Measurements from ENCODE around the gene ZNF791. TPM values are rescaled to one million over a fixed set of nuclear protein-coding genes. Genes with fewer than 3 reads are reported as not detected.

ZNF791 gene
- polyA plus RNA-seq, 3 donors = 5.2 to 8.2 (median 5.9) TPM

DNA sequence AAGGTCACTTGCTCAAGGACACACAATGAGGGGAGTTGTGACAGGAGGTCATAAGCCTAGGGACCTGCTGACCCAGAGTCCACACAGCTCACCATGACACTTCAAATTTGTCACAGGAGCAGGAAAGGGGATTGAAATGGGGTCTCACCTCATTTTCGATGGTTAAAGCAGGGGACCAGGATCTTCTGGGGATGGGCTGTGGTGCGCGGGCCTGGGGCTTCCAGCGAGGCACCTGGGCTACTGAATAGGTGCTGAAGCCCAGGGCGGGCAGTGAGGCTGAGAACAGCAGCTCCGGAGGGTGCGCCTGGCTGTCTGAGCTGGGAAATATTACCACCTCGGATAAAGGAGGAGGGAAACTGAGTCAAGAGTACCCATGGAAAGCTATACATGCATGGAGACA lies 44.8 kb downstream of the ZNF791 start:
- DNase-seq = no peak
- Histone ChIP-seq H3K4me2 (replicated peaks; ENCODE audit: extremely low read depth, low read length, poor library complexity, severe bottlenecking) (no peak overlapping the region), H3K4me3 (replicated peaks in 1 of 3; ENCODE audit: low read depth in 2 of 3, low read length in 3 of 3) (no peak overlapping the region), H3K36me3 (replicated peaks in 1 of 2; ENCODE audit: control insufficient read depth in 1 of 2, insufficient read depth in 2 of 2, low read length in 2 of 2) (peaks cover 84 to 97% of the 10 kb centered on the region in 2 donors), H3K27me3 (ENCODE audit: control insufficient read depth in 2 of 2, insufficient read depth in 2 of 2, low read length in 2 of 2) (no peaks in the 10 kb centered on the region), H3K27ac (ENCODE audit: low read depth in 1 of 2, low read length in 2 of 2) (no peak overlapping the region), H4K20me1 (ENCODE audit: insufficient read depth, low read length) (peaks cover 89% of the 10 kb centered on the region), H3K9ac (ENCODE audit: insufficient read depth, low read length, poor library complexity, severe bottlenecking) (no peak overlapping the region), H2AFZ (ENCODE audit: insufficient read depth, low read depth, low read length, poor library complexity, severe bottlenecking) (no peak overlapping the region), H3K9me3 (replicated peaks in 1 of 2; ENCODE audit: control insufficient read depth in 1 of 2, insufficient read depth in 1 of 2, low read length in 2 of 2) (no peaks in the 10 kb centered on the region), H3K79me2 (ENCODE audit: insufficient read depth, low read length) (no peaks in the 10 kb centered on the region), H3K4me1 (ENCODE audit: control insufficient read depth in 1 of 2, insufficient read depth in 2 of 2, low read length in 2 of 2) (no peaks in the 10 kb centered on the region)
- no peaks in the 10 kb centered on the region for H3K4me1 Mint-ChIP-seq
- peak overlapping the region in 2 of 7 donors; percentile 5 to 55 for H3K27ac Mint-ChIP-seq
- TF ChIP-seq, protein P1, sequence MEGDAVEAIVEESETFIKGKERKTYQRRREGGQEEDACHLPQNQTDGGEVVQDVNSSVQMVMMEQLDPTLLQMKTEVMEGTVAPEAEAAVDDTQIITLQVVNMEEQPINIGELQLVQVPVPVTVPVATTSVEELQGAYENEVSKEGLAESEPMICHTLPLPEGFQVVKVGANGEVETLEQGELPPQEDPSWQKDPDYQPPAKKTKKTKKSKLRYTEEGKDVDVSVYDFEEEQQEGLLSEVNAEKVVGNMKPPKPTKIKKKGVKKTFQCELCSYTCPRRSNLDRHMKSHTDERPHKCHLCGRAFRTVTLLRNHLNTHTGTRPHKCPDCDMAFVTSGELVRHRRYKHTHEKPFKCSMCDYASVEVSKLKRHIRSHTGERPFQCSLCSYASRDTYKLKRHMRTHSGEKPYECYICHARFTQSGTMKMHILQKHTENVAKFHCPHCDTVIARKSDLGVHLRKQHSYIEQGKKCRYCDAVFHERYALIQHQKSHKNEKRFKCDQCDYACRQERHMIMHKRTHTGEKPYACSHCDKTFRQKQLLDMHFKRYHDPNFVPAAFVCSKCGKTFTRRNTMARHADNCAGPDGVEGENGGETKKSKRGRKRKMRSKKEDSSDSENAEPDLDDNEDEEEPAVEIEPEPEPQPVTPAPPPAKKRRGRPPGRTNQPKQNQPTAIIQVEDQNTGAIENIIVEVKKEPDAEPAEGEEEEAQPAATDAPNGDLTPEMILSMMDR (IDR thresholded peaks at IDR 0.05) = no peak
- peaks cover 78 to 97% of the 10 kb centered on the region in 2 donors for H3K36me3 Mint-ChIP-seq
- no peak overlapping the region for H3K4me3 Mint-ChIP-seq
- intact Hi-C loops (cut with micrococcal nuclease) = no loop called here
- H3K9me3 Mint-ChIP-seq = peaks cover 0 to 9% (median 0%) of the 10 kb centered on the region in 7 donors
- peaks cover 0 to 1% (median 0%) of the 10 kb centered on the region in 3 donors for H3K27me3 Mint-ChIP-seq (ENCODE audit: low read depth in 3 of 3)
- 96% methylated on average over 8 of the region's 8 CpGs for WGBS (ENCODE audit: insufficient coverage)

DNA sequence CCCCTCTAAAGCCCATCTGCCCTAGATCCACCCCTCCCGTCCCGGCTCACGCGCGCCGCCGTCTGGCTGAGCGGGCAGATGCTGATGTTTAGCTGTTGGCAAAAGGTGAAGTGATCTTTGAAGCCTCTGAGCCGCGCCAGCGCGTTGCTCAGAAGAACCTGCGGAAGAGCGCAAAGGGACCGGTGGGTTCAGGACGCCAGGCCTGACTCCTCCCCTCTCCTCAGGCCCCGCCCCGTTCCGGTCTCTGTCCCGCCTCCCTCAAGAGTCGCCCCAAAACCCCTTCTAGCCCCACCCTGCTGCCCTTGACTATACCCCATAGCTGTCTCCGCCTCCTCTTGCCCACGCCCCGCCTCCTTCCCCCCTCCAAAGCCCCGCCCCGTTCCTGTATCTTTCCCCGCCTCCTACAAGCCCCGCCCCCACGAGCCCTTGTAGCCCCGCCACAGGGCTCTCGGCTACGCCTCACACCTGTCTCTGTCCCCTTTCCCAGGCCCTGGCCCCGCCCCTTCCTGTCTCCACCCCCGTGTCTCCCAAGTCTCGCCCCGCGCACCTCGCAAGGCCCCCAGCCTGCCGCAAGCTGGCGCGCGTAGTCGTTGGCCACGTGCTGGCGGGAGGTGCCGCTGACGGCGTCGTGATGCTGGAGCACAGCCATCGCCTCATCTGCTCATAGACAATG lies 46.3 kb downstream of the ZNF791 start:
- Mint-ChIP-seq H3K27me3 (ENCODE audit: low read depth in 3 of 3) (peaks cover 0 to 1% (median 0%) of the 10 kb centered on the region in 3 donors), H3K4me3 (no peak overlapping the region), H3K4me1 (no peaks in the 10 kb centered on the region), H3K27ac (peak overlapping the region in 2 of 7 donors; percentile 63 to 85), H3K9me3 (peaks cover 0 to 9% (median 0%) of the 10 kb centered on the region in 7 donors), H3K36me3 (peaks cover 73 to 97% of the 10 kb centered on the region in 2 donors)
- no peak overlapping the region for H2AFZ ChIP-seq (ENCODE audit: insufficient read depth, low read depth, low read length, poor library complexity, severe bottlenecking)
- H3K79me2 ChIP-seq (ENCODE audit: insufficient read depth, low read length) = peaks cover 4% of the 10 kb centered on the region
- H3K4me2 ChIP-seq (replicated peaks; ENCODE audit: extremely low read depth, low read length, poor library complexity, severe bottlenecking) = no peak overlapping the region
- no peaks in the 10 kb centered on the region for H3K9me3 ChIP-seq (replicated peaks in 1 of 2; ENCODE audit: control insufficient read depth in 1 of 2, insufficient read depth in 1 of 2, low read length in 2 of 2)
- no peaks in the 10 kb centered on the region for H3K27me3 ChIP-seq (ENCODE audit: control insufficient read depth in 2 of 2, insufficient read depth in 2 of 2, low read length in 2 of 2)
- H3K4me3 ChIP-seq (replicated peaks in 1 of 3; ENCODE audit: low read depth in 2 of 3, low read length in 3 of 3) = no peak overlapping the region
- H3K27ac ChIP-seq (ENCODE audit: low read depth in 1 of 2, low read length in 2 of 2) = no peak overlapping the region
- H3K9ac ChIP-seq (ENCODE audit: insufficient read depth, low read length, poor library complexity, severe bottlenecking) = no peak overlapping the region
- 97% methylated on average over 33 of the region's 50 CpGs for WGBS (ENCODE audit: insufficient coverage)
- H3K4me1 ChIP-seq (ENCODE audit: control insufficient read depth in 1 of 2, insufficient read depth in 2 of 2, low read length in 2 of 2) = no peaks in the 10 kb centered on the region
- intact Hi-C loops (cut with micrococcal nuclease) = no loop called here
- TF ChIP-seq, protein P1 (IDR thresholded peaks at IDR 0.05) = no peak
- H3K36me3 ChIP-seq (replicated peaks in 1 of 2; ENCODE audit: control insufficient read depth in 1 of 2, insufficient read depth in 2 of 2, low read length in 2 of 2) = peaks cover 85 to 97% of the 10 kb centered on the region in 2 donors
- DNase-seq = no peak
- peaks cover 90% of the 10 kb centered on the region for H4K20me1 ChIP-seq (ENCODE audit: insufficient read depth, low read length)
